GM12865 (cell line): ENCODE measurements around the gene SCP2D1.

ENCODE experiments used
- DNase-seq: peaks from one replicate; pipeline ENCODE4 v3.0.0; 2010; ENCODE audit warnings: low read depth
- H3K4me3 ChIP-seq: 2 replicates; pipeline ENCODE4 v1.5.1; 2011; ENCODE audit warnings: mild to moderate bottlenecking, low read depth, low read length, control low read depth
- TF ChIP-seq, protein P1 (sequence below): IDR thresholded peaks from 2 replicates; pipeline ENCODE4 v1.5.1; 2011; ENCODE audit warnings: low read length, control low read depth, low read depth, inconsistent platforms; ENCODE audit not compliant: insufficient read depth; ENCODE audit errors: missing control alignments

Gene SCP2D1

DNA sequence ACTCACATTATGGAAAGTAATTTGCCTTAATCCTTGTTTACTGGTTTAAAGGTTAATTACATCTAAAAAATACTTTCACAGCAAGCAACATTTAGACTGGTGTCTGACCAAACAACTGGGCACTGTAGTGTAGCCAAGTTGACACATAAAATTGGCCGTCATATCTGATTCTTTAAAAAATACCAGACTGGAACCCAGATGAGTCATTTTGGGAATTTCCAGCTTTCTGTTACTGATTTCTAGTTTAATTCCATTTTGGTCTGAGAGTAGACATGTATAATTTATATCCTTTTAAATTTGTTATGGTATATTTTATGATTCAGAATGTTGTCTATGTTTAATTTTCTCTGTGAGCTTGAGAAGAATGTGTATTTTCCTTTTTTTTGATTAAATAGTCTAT is 44.1 kb downstream of the SCP2D1 start:
- no peak for DNase-seq
- TF ChIP-seq, protein P1, sequence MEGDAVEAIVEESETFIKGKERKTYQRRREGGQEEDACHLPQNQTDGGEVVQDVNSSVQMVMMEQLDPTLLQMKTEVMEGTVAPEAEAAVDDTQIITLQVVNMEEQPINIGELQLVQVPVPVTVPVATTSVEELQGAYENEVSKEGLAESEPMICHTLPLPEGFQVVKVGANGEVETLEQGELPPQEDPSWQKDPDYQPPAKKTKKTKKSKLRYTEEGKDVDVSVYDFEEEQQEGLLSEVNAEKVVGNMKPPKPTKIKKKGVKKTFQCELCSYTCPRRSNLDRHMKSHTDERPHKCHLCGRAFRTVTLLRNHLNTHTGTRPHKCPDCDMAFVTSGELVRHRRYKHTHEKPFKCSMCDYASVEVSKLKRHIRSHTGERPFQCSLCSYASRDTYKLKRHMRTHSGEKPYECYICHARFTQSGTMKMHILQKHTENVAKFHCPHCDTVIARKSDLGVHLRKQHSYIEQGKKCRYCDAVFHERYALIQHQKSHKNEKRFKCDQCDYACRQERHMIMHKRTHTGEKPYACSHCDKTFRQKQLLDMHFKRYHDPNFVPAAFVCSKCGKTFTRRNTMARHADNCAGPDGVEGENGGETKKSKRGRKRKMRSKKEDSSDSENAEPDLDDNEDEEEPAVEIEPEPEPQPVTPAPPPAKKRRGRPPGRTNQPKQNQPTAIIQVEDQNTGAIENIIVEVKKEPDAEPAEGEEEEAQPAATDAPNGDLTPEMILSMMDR = no peak
- no peak overlapping the region for H3K4me3 ChIP-seq

DNA sequence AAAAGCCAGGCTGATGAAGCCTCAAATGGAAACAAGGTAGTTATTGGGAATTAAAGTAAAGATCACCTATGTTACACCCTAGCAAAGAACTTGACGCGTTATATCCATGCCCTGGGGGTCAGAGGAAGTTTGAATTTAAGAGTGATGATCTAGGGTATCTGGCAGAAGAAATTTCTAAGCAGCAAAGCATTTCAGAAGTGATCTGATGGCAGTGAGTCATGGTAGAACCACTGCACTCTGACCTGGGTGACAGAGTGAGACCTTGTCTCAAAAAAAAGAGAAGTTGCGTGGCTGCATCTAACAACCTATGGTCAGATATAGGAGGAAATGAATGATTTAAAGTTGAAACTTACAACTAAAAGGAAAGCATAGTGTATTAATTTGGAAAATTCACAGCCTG is 45.2 kb downstream of the SCP2D1 start:
- no peak for DNase-seq
- TF ChIP-seq, protein P1 = no peak
- no peak overlapping the region for H3K4me3 ChIP-seq
